Measurements from ENCODE around the gene SMIM20. TPM values are rescaled to one million over a fixed set of nuclear protein-coding genes. Genes with fewer than 3 reads are reported as not detected.

The SMIM20 gene
- total RNA-seq, 1 donor from 2014 or later, result 31.2 TPM

GRCh38 chr4:25882226-25882625, 31.8 kb upstream of the SMIM20 start:
- no peak overlapping the region for H3K4me3 ChIP-seq (ENCODE audit: low read depth, low read length)
- no peak for DNase-seq (ENCODE audit: low read depth)
- TF ChIP-seq, protein P1, sequence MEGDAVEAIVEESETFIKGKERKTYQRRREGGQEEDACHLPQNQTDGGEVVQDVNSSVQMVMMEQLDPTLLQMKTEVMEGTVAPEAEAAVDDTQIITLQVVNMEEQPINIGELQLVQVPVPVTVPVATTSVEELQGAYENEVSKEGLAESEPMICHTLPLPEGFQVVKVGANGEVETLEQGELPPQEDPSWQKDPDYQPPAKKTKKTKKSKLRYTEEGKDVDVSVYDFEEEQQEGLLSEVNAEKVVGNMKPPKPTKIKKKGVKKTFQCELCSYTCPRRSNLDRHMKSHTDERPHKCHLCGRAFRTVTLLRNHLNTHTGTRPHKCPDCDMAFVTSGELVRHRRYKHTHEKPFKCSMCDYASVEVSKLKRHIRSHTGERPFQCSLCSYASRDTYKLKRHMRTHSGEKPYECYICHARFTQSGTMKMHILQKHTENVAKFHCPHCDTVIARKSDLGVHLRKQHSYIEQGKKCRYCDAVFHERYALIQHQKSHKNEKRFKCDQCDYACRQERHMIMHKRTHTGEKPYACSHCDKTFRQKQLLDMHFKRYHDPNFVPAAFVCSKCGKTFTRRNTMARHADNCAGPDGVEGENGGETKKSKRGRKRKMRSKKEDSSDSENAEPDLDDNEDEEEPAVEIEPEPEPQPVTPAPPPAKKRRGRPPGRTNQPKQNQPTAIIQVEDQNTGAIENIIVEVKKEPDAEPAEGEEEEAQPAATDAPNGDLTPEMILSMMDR (conservative IDR thresholded peaks at IDR 0.05; ENCODE audit: low read depth, low read length), result no peak

- TF ChIP-seq, protein P1 (conservative IDR thresholded peaks at IDR 0.05; ENCODE audit: low read depth, low read length), result no peak
- DNase-seq (ENCODE audit: low read depth), result no peak
- H3K4me3 ChIP-seq (ENCODE audit: low read depth, low read length), result no peak overlapping the region
Measured at GRCh38 chr4:25883565-25883964, 30.5 kb upstream of the SMIM20 start.

- DNase-seq (ENCODE audit: low read depth), result peak; percentile 68
- H3K4me3 ChIP-seq (ENCODE audit: low read depth, low read length), result no peak overlapping the region
- TF ChIP-seq, protein P1 (conservative IDR thresholded peaks at IDR 0.05; ENCODE audit: low read depth, low read length), result no peak
Measured at GRCh38 chr4:25884031-25884782, 29.8 kb upstream of the SMIM20 start.

DNA sequence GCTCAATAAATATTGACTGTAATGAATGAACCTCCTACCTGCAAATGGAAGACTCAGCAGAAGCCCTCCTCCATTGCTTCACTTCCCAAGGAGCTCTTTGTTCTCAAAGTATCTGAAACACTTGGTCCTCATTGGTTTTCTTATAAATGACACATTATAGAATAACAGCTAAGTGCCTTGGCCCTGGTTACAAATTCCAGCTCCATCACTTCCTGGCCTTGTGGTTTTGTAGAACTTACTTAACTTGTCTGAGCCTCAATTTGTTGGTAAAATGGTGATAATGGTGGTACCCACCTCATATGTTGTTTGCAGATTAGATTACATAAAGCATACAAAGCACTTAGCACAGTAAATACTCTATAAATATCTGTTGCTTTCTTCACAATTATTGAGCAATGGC, 25.2 kb upstream of the SMIM20 start:
- no peak for DNase-seq (ENCODE audit: low read depth)
- TF ChIP-seq, protein P1 (conservative IDR thresholded peaks at IDR 0.05; ENCODE audit: low read depth, low read length), result no peak
- H3K4me3 ChIP-seq (ENCODE audit: low read depth, low read length), result no peak overlapping the region

DNA sequence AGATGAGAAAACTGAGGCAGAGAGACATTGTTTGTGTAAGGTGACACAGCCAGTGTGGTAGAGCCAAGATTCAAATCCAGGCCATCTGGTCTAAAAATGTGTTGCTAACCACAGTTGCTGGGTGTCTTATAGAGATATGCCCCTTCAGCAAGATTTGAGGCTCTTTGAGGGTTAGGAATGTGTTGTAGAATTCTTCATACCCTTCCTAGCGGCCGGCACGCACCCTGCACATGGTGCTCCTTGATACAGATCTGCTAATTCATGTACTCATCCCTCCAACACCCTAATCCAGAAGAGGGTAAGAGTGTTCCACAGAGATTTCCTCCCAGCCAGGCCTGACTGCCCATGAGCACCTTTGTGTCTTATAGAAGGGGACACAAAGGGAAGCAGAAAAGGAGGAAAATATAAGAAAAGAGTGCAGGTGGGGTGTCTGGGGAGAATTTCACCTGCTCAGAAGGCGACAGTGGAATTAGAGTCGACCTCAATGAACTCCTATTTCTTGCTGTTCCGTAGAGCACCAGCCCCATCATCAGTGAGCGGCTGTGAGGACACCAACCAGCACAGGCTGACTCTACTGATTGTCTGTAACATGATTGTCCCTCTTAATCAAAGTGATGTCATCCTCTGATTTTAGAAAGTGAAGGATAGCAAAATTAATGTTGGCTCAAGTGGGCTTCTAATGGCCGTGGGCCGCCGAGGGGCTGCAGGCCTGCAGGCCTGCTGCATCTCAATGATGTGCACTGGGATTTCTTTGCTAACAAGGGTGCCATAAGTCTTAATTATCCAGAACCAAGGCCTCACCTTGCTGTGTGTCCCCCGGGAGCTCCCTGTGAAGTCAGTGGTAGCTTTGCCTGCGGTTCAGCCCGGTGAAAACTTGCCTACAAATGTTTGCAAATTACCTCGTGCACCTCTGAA, 24.2 kb upstream of the SMIM20 start:
- TF ChIP-seq, protein P1 (conservative IDR thresholded peaks at IDR 0.05; ENCODE audit: low read depth, low read length), result no peak
- no peak for DNase-seq (ENCODE audit: low read depth)
- no peak overlapping the region for H3K4me3 ChIP-seq (ENCODE audit: low read depth, low read length)

DNA sequence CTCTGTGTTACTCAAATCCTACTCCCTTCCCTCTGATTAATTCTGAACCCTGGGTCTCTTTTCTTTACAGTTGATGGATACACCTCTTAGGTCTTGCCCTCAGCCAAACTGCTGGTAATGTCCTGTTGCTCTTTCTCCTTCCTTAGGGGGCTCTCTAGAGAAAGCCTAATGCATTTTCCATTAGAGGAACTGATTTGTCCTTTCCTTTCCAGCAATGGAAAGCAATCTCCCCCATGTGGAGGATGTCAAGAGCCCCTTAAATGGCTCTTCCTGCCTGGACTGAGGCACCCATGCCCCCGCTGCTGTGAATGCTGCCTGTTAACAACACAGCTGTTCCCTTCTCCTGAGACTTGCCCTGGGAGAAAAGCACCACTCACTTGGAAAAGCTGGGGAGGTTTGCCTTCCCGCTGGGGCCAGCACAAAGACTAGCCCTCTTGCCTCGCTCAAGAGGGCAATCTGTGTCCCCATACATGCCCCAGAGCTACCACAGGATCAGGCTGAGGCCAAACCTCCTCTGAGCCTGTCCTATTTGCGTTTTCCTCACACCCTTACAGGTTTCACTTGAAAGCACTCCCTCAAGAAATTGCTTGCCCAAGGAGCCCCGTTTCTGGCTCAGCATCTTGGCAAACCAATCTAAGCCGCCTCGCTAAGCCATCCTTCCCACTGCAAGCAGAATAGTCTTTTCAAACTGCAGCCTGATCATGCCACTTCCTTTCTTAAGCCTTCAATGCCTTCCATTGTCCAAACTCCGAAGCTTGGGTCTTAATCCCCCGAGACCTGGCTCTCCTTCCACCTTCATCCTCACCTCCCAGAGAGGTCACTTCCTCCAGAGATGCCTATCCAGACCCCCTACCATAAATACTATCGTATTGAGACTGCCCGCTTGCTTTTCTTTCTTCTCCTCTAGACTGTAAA, 23.2 kb upstream of the SMIM20 start:
- no peak for DNase-seq (ENCODE audit: low read depth)
- TF ChIP-seq, protein P1 (conservative IDR thresholded peaks at IDR 0.05; ENCODE audit: low read depth, low read length), result no peak
- no peak overlapping the region for H3K4me3 ChIP-seq (ENCODE audit: low read depth, low read length)

All from epithelial cell of proximal tubule (primary cell).